ENCODE data around the gene DENND2D. TPM values are rescaled to one million over a fixed set of nuclear protein-coding genes. Genes with fewer than 3 reads are reported as not detected.
"Not testable (repeated sequence)": the region's sequence is repeated elsewhere in the genome, so short reads cannot be mapped to it uniquely, and the experiment has no call there.

Gene DENND2D
- total RNA-seq, 1 donor from 2014 or later = 78.2 TPM

GRCh38 chr1:111220302-111220890 is 19.9 kb upstream of the DENND2D start:
- Histone ChIP-seq H3K4me3 (no peak overlapping the region), H3K4me1 (peaks cover 46% of the 10 kb centered on the region), H3K27me3 (no peaks in the 10 kb centered on the region), H3K9me3 (no peaks in the 10 kb centered on the region), H3K27ac (no peak overlapping the region), H3K36me3 (no peaks in the 10 kb centered on the region)
- no peak for DNase-seq
- no peak for ATAC-seq
- intact Hi-C loops (cut with DNase I) = no loop called here
- no peak for TF ChIP-seq CTCF (IDR thresholded peaks at IDR 0.05)

DNA sequence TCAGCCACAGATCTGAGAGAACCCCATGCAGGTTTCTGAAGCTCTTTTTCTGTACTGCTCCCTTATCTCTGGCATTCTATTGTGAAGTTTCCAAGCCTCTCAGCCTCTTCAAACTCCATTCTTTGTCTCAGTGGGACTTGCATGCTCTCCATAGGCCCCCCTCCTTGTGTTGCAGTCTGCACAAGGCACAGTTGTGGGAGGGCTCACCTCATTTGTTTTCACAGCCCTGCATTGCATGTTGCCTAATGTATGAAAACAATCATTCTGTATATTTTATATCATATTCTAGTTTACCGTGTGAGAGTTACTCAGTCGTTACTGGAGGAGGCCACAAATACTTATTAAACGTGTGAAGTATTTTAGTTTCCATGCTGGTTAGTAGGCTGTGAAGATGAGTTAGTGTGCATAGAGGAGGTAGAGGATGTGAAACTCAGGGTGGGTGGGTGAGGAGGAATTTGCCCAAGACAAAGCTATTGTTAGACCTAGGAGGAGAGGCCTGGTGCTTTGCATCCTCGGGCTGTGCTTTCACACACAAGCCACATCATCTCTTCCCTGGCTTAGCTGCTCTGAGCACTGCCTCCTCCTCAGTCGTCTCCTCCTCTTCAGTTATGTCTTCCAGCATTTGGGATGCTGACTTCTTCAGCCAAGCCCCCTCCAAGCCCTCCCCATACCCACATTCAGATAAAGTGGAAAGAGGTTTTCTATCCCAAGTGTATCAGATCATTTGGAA is 19.3 kb upstream of the DENND2D start:
- Histone ChIP-seq H3K4me3 (no peak overlapping the region), H3K36me3 (no peaks in the 10 kb centered on the region), H3K4me1 (peaks cover 48% of the 10 kb centered on the region), H3K27me3 (no peaks in the 10 kb centered on the region), H3K9me3 (no peaks in the 10 kb centered on the region), H3K27ac (peak overlapping the region; percentile 39)
- DNase-seq (no peak), ATAC-seq (peak; percentile 49)
- intact Hi-C loops (cut with DNase I) = no loop called here
- no peak for TF ChIP-seq CTCF (IDR thresholded peaks at IDR 0.05)

GRCh38 chr1:111218701-111219556 is 18.5 kb upstream of the DENND2D start:
- H3K4me1 ChIP-seq = peaks cover 53% of the 10 kb centered on the region
- TF ChIP-seq CTCF (IDR thresholded peaks at IDR 0.05) = no peak
- no peaks in the 10 kb centered on the region for H3K27me3 ChIP-seq
- H3K9me3 ChIP-seq = no peaks in the 10 kb centered on the region
- no peak for ATAC-seq
- DNase-seq = no peak
- no peaks in the 10 kb centered on the region for H3K36me3 ChIP-seq
- intact Hi-C loops (cut with DNase I) = no loop called here
- no peak overlapping the region for H3K4me3 ChIP-seq
- peak overlapping the region; percentile 39 for H3K27ac ChIP-seq

- no peak for DNase-seq
- no peak overlapping the region for H3K4me3 ChIP-seq
- ATAC-seq = no peak
- intact Hi-C loops (cut with DNase I) = no loop called here
- no peaks in the 10 kb centered on the region for H3K36me3 ChIP-seq
- H3K27ac ChIP-seq = no peak overlapping the region
- no peaks in the 10 kb centered on the region for H3K9me3 ChIP-seq
- no peaks in the 10 kb centered on the region for H3K27me3 ChIP-seq
- peaks cover 44% of the 10 kb centered on the region for H3K4me1 ChIP-seq
- TF ChIP-seq CTCF (IDR thresholded peaks at IDR 0.05) = no peak
Measured at GRCh38 chr1:111217183-111217910, 16.9 kb upstream of the DENND2D start.

- peaks cover 38% of the 10 kb centered on the region for H3K4me1 ChIP-seq
- intact Hi-C loops (cut with DNase I) = no loop called here
- ATAC-seq (no peak), DNase-seq (no peak)
- H3K4me3 ChIP-seq = no peak overlapping the region
- H3K9me3 ChIP-seq = no peaks in the 10 kb centered on the region
- TF ChIP-seq CTCF (IDR thresholded peaks at IDR 0.05) = no peak
- H3K27ac ChIP-seq = no peak overlapping the region
- H3K27me3 ChIP-seq = no peaks in the 10 kb centered on the region
- H3K36me3 ChIP-seq = no peaks in the 10 kb centered on the region
Measured at GRCh38 chr1:111216751-111217150, 16.3 kb upstream of the DENND2D start.

DNA sequence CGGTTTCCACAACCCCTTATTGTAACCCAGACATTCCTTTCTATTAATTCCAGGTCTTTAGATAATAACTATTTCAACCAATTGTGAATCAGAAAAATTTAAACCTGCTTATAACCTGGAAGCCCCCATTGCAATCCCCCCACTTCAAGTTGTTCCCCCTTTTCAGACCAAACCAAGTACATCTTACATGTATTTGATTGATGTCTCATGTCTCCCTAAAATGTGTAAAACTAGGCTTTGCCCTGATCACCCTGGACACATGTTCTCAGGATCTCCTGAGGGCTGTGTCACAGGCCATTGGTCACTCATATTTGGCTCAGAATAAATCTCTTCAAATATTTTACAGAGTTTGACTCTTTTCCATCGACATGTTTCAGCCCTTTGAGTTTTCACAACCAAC is 14.8 kb upstream of the DENND2D start:
- H3K9me3 ChIP-seq; DNase-seq; H3K27me3 ChIP-seq; H3K36me3 ChIP-seq; intact Hi-C loops (cut with DNase I); H3K4me3 ChIP-seq; ATAC-seq: not testable (repeated sequence)
- Histone ChIP-seq H3K27ac (peak overlapping the region; percentile 37), H3K4me1 (peaks cover 26% of the 10 kb centered on the region)

Measured in upper lobe of right lung (tissue), 1 donor.